ENCODE results near the gene GPR37L1. TPM values are rescaled to one million over a fixed set of nuclear protein-coding genes. Genes with fewer than 3 reads are reported as not detected.
"Not testable (repeated sequence)": the region's sequence is repeated elsewhere in the genome, so short reads cannot be mapped to it uniquely, and the experiment has no call there.

Gene GPR37L1
- total and polyA plus RNA-seq, 9 donors: 0.02 to 0.34 (median 0.07) TPM

- Histone ChIP-seq H3K27me3 (ENCODE audit: control insufficient read depth, insufficient read depth, low read length) (peaks cover 3% of the 10 kb centered on the region), H3K36me3 (ENCODE audit: control insufficient read depth, insufficient read depth, low read length) (no peaks in the 10 kb centered on the region), H3K27ac (ENCODE audit: low read length) (no peak overlapping the region), H3K4me1 (ENCODE audit: control insufficient read depth, insufficient read depth, low read length) (peaks cover 37% of the 10 kb centered on the region), H3K9me3 (replicated peaks; ENCODE audit: control insufficient read depth, low read depth, low read length) (no peaks in the 10 kb centered on the region), H3K4me3 (ENCODE audit: low read length) (no peak overlapping the region)
- DNase-seq: no peak
- 48% methylated on average over 13 of the region's 22 CpGs for WGBS (ENCODE audit: insufficient coverage)
Observed at GRCh38 chr1:202161151-202162046, 38.7 kb downstream of the GPR37L1 start.

GRCh38 chr1:202162047-202162417 is 39.3 kb downstream of the GPR37L1 start:
- DNase-seq: no peak
- Histone ChIP-seq H3K27ac (ENCODE audit: low read length) (no peak overlapping the region), H3K4me3 (ENCODE audit: low read length) (no peak overlapping the region), H3K27me3 (ENCODE audit: control insufficient read depth, insufficient read depth, low read length) (peaks cover 4% of the 10 kb centered on the region), H3K9me3 (replicated peaks; ENCODE audit: control insufficient read depth, low read depth, low read length) (no peaks in the 10 kb centered on the region), H3K4me1 (ENCODE audit: control insufficient read depth, insufficient read depth, low read length) (peaks cover 37% of the 10 kb centered on the region), H3K36me3 (ENCODE audit: control insufficient read depth, insufficient read depth, low read length) (no peaks in the 10 kb centered on the region)
- no CpG with 5 or more reads among the region's 4 CpGs for WGBS (ENCODE audit: insufficient coverage)

GRCh38 chr1:202162418-202163280 is 39.9 kb downstream of the GPR37L1 start:
- H3K36me3 ChIP-seq (ENCODE audit: control insufficient read depth, insufficient read depth, low read length): no peaks in the 10 kb centered on the region
- DNase-seq: no peak
- peaks cover 39% of the 10 kb centered on the region for H3K4me1 ChIP-seq (ENCODE audit: control insufficient read depth, insufficient read depth, low read length)
- H3K9me3 ChIP-seq (replicated peaks; ENCODE audit: control insufficient read depth, low read depth, low read length): no peaks in the 10 kb centered on the region
- H3K4me3 ChIP-seq (ENCODE audit: low read length): no peak overlapping the region
- 88% methylated on average over 3 of the region's 15 CpGs for WGBS (ENCODE audit: insufficient coverage)
- peaks cover 4% of the 10 kb centered on the region for H3K27me3 ChIP-seq (ENCODE audit: control insufficient read depth, insufficient read depth, low read length)
- no peak overlapping the region for H3K27ac ChIP-seq (ENCODE audit: low read length)

DNA sequence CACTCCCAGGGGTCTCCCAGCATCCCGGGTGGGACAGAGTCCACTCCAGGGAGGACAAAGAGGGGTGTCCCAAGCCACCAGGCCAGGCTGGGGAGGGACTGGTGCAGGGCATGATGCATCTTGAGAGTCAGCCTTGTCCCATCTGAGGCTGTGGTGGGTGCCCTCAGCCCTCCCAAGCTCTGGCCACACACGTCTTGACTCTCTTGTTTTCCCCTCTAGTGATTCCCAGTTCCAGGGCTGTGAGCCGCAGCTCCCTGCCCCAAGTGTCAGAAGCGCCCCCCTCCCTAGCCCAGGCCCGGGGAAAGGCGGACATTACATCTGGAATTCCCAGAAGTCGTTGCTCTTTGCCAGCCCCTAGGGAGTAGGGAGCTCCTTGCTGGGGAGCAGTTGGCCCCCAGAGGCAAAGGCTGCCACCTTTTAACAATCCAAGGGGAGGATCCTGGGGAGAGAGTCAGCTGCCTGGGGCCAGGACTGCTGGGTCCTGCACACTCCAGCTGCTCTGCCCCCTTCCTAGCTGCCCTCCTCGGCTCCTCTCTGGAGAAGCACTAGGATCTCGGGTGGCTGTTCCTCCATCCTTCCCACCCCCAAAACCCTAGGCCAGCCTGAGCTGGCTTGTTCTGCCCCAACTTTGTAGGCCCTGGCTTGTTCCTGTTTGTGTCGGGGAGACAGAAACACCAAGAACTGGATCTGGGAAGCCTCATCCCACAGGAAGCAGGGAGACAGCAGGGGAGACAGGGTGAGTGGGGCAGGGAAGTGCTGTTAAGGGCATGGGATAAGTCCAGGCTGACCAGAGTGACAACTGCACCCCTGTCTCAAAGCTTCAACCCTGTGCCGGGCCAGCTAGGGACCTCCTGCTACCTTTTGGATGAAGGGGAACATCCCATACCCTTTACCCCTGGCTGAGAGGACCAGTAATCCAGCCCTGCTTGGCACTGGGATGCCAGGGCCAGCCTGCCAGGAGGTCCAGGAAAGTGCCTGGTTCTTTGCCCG is 40.9 kb downstream of the GPR37L1 start:
- Histone ChIP-seq H3K27me3 (ENCODE audit: control insufficient read depth, insufficient read depth, low read length) (peaks cover 4% of the 10 kb centered on the region), H3K36me3 (ENCODE audit: control insufficient read depth, insufficient read depth, low read length) (no peaks in the 10 kb centered on the region), H3K4me3 (ENCODE audit: low read length) (no peak overlapping the region), H3K4me1 (ENCODE audit: control insufficient read depth, insufficient read depth, low read length) (peaks cover 48% of the 10 kb centered on the region), H3K9me3 (replicated peaks; ENCODE audit: control insufficient read depth, low read depth, low read length) (no peaks in the 10 kb centered on the region), H3K27ac (ENCODE audit: low read length) (no peak overlapping the region)
- 72% methylated on average over 6 of the region's 12 CpGs for WGBS (ENCODE audit: insufficient coverage)
- no peak for DNase-seq

DNA sequence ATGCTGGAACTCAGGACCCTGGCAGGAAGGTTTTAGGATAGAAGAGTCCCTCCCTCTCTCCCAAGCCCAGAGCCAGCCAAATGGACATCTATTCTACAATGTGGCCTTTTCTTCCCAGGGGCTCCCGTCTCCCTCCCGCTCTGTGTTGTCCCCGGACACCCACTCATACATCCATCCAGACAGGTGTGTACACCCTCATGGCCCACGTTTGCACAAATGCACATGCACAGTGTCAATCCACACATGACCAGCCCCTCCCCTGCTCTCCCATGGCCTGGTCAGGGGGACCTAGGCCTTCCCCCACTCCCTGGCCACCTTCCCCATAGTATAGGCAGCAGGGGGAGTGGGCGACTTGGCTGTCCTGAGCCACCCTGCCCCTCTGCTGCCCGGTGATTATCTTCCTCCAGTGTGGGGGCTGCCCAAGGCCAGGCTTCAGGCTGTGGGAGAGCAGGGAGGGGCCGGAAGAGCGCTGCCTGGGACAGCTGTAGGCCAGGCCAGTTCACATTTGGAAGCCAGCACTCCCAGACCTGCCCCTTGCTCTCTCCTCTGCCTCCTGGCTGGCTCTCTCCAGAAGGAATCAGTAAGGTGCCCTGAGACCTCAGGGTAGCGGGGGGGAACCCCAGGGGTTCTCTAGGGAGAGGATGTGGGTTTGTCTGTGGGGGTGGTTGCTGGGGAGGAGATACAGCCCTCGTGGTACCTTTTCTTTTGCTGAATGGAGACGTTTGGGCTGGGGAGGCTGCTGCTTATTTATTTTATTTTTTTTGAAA is 41.7 kb downstream of the GPR37L1 start:
- Histone ChIP-seq H3K4me1 (ENCODE audit: control insufficient read depth, insufficient read depth, low read length) (peaks cover 52% of the 10 kb centered on the region), H3K36me3 (ENCODE audit: control insufficient read depth, insufficient read depth, low read length) (no peaks in the 10 kb centered on the region), H3K27me3 (ENCODE audit: control insufficient read depth, insufficient read depth, low read length) (peaks cover 4% of the 10 kb centered on the region), H3K4me3 (ENCODE audit: low read length) (no peak overlapping the region), H3K9me3 (replicated peaks; ENCODE audit: control insufficient read depth, low read depth, low read length) (no peaks in the 10 kb centered on the region), H3K27ac (ENCODE audit: low read length) (no peak overlapping the region)
- no peak for DNase-seq
- 60% methylated on average over 5 of the region's 11 CpGs for WGBS (ENCODE audit: insufficient coverage)

GRCh38 chr1:202165267-202165941 is 42.7 kb downstream of the GPR37L1 start:
- Histone ChIP-seq H3K27ac (ENCODE audit: low read length) (no peak overlapping the region), H3K9me3 (replicated peaks; ENCODE audit: control insufficient read depth, low read depth, low read length) (no peaks in the 10 kb centered on the region), H3K27me3 (ENCODE audit: control insufficient read depth, insufficient read depth, low read length) (peaks cover 4% of the 10 kb centered on the region), H3K36me3 (ENCODE audit: control insufficient read depth, insufficient read depth, low read length) (no peaks in the 10 kb centered on the region), H3K4me1 (ENCODE audit: control insufficient read depth, insufficient read depth, low read length) (peaks cover 47% of the 10 kb centered on the region), H3K4me3 (ENCODE audit: low read length) (no peak overlapping the region)
- peak; percentile 88 for DNase-seq
- 55% methylated on average over 9 of the region's 20 CpGs for WGBS (ENCODE audit: insufficient coverage)

GRCh38 chr1:202165942-202166843 is 43.5 kb downstream of the GPR37L1 start:
- 64% methylated on average over 6 of the region's 9 CpGs for WGBS (ENCODE audit: insufficient coverage)

DNA sequence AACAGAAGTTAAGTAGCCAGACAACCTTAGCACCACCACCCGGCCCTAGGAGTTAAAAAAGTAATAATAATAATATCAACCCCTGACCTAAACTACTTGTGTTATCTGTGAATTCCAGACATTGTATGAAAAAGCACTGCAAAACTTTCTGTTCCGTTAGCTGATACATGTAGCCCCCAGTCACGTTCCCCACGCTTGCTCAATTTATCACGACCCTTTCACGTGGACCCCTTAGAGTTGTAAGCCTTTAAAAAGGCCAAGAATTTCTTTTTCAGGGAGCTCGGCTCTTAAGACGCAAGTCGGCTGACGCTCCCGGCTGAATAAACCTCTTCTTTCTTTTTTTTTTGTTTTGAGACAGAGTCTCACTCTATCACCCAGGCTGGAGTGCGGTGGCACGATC is 44.3 kb downstream of the GPR37L1 start:
- H3K36me3 ChIP-seq (ENCODE audit: control insufficient read depth, insufficient read depth, low read length); H3K27ac ChIP-seq (ENCODE audit: low read length); H3K4me3 ChIP-seq (ENCODE audit: low read length); DNase-seq; H3K9me3 ChIP-seq (replicated peaks; ENCODE audit: control insufficient read depth, low read depth, low read length); H3K27me3 ChIP-seq (ENCODE audit: control insufficient read depth, insufficient read depth, low read length): not testable (repeated sequence)
- peaks cover 38% of the 10 kb centered on the region for H3K4me1 ChIP-seq (ENCODE audit: control insufficient read depth, insufficient read depth, low read length)
- WGBS (ENCODE audit: insufficient coverage): 63% methylated on average over 10 of the region's 13 CpGs

More at GRCh38 chr1:202165942-202166843, 43.5 kb downstream of the GPR37L1 start:
- H3K4me3 ChIP-seq (ENCODE audit: low read length): no peak overlapping the region
- H3K27me3 ChIP-seq (ENCODE audit: control insufficient read depth, insufficient read depth, low read length): peaks cover 4% of the 10 kb centered on the region
- no peaks in the 10 kb centered on the region for H3K36me3 ChIP-seq (ENCODE audit: control insufficient read depth, insufficient read depth, low read length)
- H3K4me1 ChIP-seq (ENCODE audit: control insufficient read depth, insufficient read depth, low read length): peaks cover 42% of the 10 kb centered on the region
- no peaks in the 10 kb centered on the region for H3K9me3 ChIP-seq (replicated peaks; ENCODE audit: control insufficient read depth, low read depth, low read length)
- DNase-seq: no peak
- no peak overlapping the region for H3K27ac ChIP-seq (ENCODE audit: low read length)
